Endothelial cell of umbilical vein (primary cell): ENCODE measurements around the gene GPSM1. TPM values are rescaled to one million over a fixed set of nuclear protein-coding genes. Genes with fewer than 3 reads are reported as not detected.

Experiments
- BruUV-seq: library from RNA; stranded (reverse); fragments of 400-500 nt; replicated peaks from 2 replicates; lab custom pipeline; 2021; lab: Mats Ljungman, UMichigan
- CTCF ChIA-PET: fragments of 300-600, 350-600 bp; sonication (Branson Sonifier 250); formaldehyde crosslinking; loops from one replicate; lab custom pipeline; 2021; ENCODE audit warnings: antibody characterized with exemption, inconsistent platforms; lab: Charles Lee
- POLR2A ChIA-PET: fragments of 300-600, 350-600 bp; sonication (Branson Sonifier 250); formaldehyde crosslinking; loops from one replicate; lab custom pipeline; 2021; ENCODE audit warnings: antibody characterized with exemption, inconsistent platforms; lab: Charles Lee
- DNase-seq: peaks from one replicate; pipeline ENCODE4 v3.0.0-alpha.2; 2011; ENCODE audit warnings: low read depth, low spot score
- FAIRE-seq: peaks from 2 replicates; lab custom pipeline; 2011; peaks lifted over from hg19 to GRCh38; lab: Jason Lieb, UNC
- H2AFZ ChIP-seq: 2 replicates; pipeline ENCODE4 v1.6.0; 2012; ENCODE audit warnings: low read depth, low read length, control low read depth, inconsistent platforms
- H3K27ac ChIP-seq: 2 replicates; pipeline ENCODE4 v1.5.1; 2011; ENCODE audit warnings: low read depth, mild to moderate bottlenecking, control low read depth, low read length, moderate library complexity; ENCODE audit not compliant: insufficient read depth
- H3K27me3 ChIP-seq, 2 experiments: 2 replicates each; pipeline versions ENCODE4 v1.6.0 to v1.6.1; 2011; ENCODE audit warnings: low read length in 2 of 2, mixed read lengths in 1 of 2; ENCODE audit not compliant: control insufficient read depth in 2 of 2, insufficient read depth in 2 of 2
- H3K36me3 ChIP-seq, 2 experiments: 2 replicates in 1 of 2; 3 replicates in 1 of 2; pipeline ENCODE4 v1.5.1; 2011; ENCODE audit warnings: low read length in 2 of 2, mild to moderate bottlenecking in 1 of 2, moderate library complexity in 1 of 2; ENCODE audit not compliant: control insufficient read depth in 2 of 2, insufficient read depth in 2 of 2; ENCODE audit errors: extremely low read depth in 1 of 2
- H3K4me1 ChIP-seq: 3 replicates; pipeline ENCODE4 v1.5.1; 2011; ENCODE audit warnings: mild to moderate bottlenecking, low read length; ENCODE audit not compliant: control insufficient read depth, insufficient read depth; ENCODE audit errors: extremely low read depth
- H3K4me2 ChIP-seq: 2 replicates; pipeline ENCODE4 v1.6.1; 2011; ENCODE audit warnings: low read length, control low read depth, mixed read lengths; ENCODE audit not compliant: insufficient read depth
- H3K4me3 ChIP-seq, 3 experiments: fragments of 200-600 bp in 1 of 3; sonication (generic), shearing (Covaris generic) in 1 of 3; replicated peaks in 1 of 3; 2 replicates each; pipeline ENCODE4 v1.5.1; 2011 to 2016; ENCODE audit warnings: control low read depth in 3 of 3, low read length in 3 of 3, mild to moderate bottlenecking in 2 of 3, inconsistent platforms in 1 of 3, low read depth in 1 of 3, moderate library complexity in 1 of 3; ENCODE audit not compliant: insufficient read depth in 1 of 3
- H3K79me2 ChIP-seq: 2 replicates; pipeline ENCODE4 v1.6.0; 2012; ENCODE audit warnings: low read length, inconsistent platforms; ENCODE audit not compliant: control insufficient read depth, insufficient read depth
- H3K9ac ChIP-seq: replicated peaks from 2 replicates; pipeline ENCODE3; 2011; ENCODE audit warnings: low read length, control low read depth; ENCODE audit not compliant: insufficient read depth; ENCODE audit errors: extremely low read depth
- H3K9me1 ChIP-seq: replicated peaks from 3 replicates; pipeline ENCODE4 v1.6.0; 2011; ENCODE audit warnings: mild to moderate bottlenecking, low read length; ENCODE audit not compliant: control insufficient read depth, insufficient read depth; ENCODE audit errors: extremely low read depth
- H3K9me3 ChIP-seq: replicated peaks from 2 replicates; pipeline ENCODE4 v1.5.1; 2012; ENCODE audit warnings: low read length, inconsistent platforms; ENCODE audit not compliant: control insufficient read depth, insufficient read depth
- H4K20me1 ChIP-seq: replicated peaks from 2 replicates; pipeline ENCODE3; 2011; ENCODE audit warnings: mild to moderate bottlenecking, low read length; ENCODE audit not compliant: control insufficient read depth, insufficient read depth; ENCODE audit errors: extremely low read depth
- EZH2 ChIP-seq: IDR thresholded peaks from 2 replicates; pipeline ENCODE4 v1.6.1; 2012; ENCODE audit warnings: borderline replicate concordance, low read depth, mild to moderate bottlenecking, moderate library complexity, low read length, inconsistent platforms; ENCODE audit not compliant: severe bottlenecking
- FOS ChIP-seq: IDR thresholded peaks from 2 replicates; pipeline ENCODE4 v1.6.1; 2011; ENCODE audit warnings: mild to moderate bottlenecking, low read length, moderate library complexity, borderline replicate concordance; ENCODE audit not compliant: insufficient read depth
- GATA2 ChIP-seq: IDR thresholded peaks from 2 replicates; pipeline ENCODE4 v1.7.0; 2011; ENCODE audit warnings: low read depth, mild to moderate bottlenecking, moderate library complexity, mixed read lengths, low read length; ENCODE audit not compliant: insufficient read length, insufficient read depth
- JUN ChIP-seq: IDR thresholded peaks from 2 replicates; pipeline ENCODE4 v1.6.1; 2011; ENCODE audit warnings: borderline replicate concordance, low read depth; ENCODE audit not compliant: insufficient read length, insufficient read depth
- MYC ChIP-seq: IDR thresholded peaks from one replicate; pipeline ENCODE4 v1.6.1; 2011; ENCODE audit warnings: mild to moderate bottlenecking, low read depth, low read length
- POLR2A ChIP-seq: IDR thresholded peaks from 2 replicates; pipeline ENCODE4 v1.6.1; 2012; ENCODE audit warnings: low read depth, mild to moderate bottlenecking, control low read depth, low read length
- POLR2AphosphoS5 ChIP-seq: IDR thresholded peaks from 2 replicates; pipeline ENCODE4 v1.6.1; 2012; ENCODE audit warnings: low read depth, mild to moderate bottlenecking, control low read depth, low read length, moderate library complexity; ENCODE audit not compliant: insufficient read depth
- dilution Hi-C: fragments of 300-500 bp; cut with MboI; formaldehyde crosslinking; loops from one replicate; pipeline ENCODE4 v1.15.0; 2019; ENCODE audit warnings: low sequenced_read_pairs; ENCODE audit not compliant: extremely low pct_ligation_motif_present
- intact Hi-C: fragments of 100-400 bp; cut with micrococcal nuclease; formaldehyde crosslinking; loops from one replicate; pipeline ENCODE4 v1.10.0; 2022
- polyA plus RNA-seq, 4 experiments: library from polyadenylated mRNA; depleted of rRNA in 3 of 4; stranded (reverse) in 3 of 4; unstranded in 1 of 4; fragments of >200 nt; gene quantifications; 2 replicates each; pipeline versions ENCODE4 v1.2.1 to v1.2.3, GENCODE V29; 2011 to 2012; ENCODE audit warnings: missing spikeins in 1 of 4
- total RNA-seq: library from RNA; stranded (reverse); gene quantifications from 2 replicates; pipeline ENCODE4 v1.2.3, GENCODE V29; 2021
- TF ChIP-seq, protein P1 (sequence below): IDR thresholded peaks from 2 replicates; pipeline ENCODE4 v1.6.1; 2011; ENCODE audit not compliant: insufficient read depth, insufficient read length
- TF ChIP-seq, protein P2 (sequence below), 2 donors: IDR thresholded peaks; 1 replicate in 1 of 2; 2 replicates in 1 of 2; pipeline ENCODE4 v1.5.1; 2011; ENCODE audit warnings: low read length in 2 of 2, mild to moderate bottlenecking in 2 of 2, moderate library complexity in 2 of 2, control low read depth in 1 of 2, inconsistent platforms in 1 of 2, low read depth in 1 of 2; ENCODE audit not compliant: insufficient read depth in 1 of 2; ENCODE audit errors: extremely low read depth in 1 of 2

Gene GPSM1
- total and polyA plus RNA-seq, 2 donors (not counting 3 experiments of a cell fraction or from before 2014, with no cell fraction given) = 34.6 to 47.1 TPM

DNA sequence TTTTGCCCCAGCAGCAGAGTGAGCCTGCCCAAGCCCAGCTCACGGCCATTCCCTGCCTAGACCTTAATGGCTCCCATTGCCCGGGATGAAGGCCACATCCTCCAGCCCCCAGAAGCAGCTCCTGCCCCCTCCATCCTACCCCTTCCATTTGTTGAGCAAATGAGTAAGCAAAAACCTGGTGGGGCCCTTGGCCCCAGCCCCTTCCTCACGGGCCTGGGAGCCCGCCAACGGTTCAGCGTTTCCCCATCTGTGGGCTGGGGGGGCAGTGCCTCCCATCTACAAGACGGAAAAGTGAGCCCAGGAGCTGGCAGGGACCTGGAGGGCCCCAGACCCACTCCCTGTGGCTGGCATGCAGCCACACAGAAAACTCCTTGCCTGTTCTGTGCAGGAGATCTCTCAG is 27.8 kb upstream of the GPSM1 start:
- POLR2A ChIA-PET = no interaction called here
- no peaks in the 10 kb centered on the region for H3K27me3 ChIP-seq
- FAIRE-seq (no peak), DNase-seq (no peak)
- no peaks in the 10 kb centered on the region for H3K9me3 ChIP-seq
- H3K36me3 ChIP-seq = no peaks in the 10 kb centered on the region
- H3K4me3 ChIP-seq = no peak overlapping the region
- H3K9me1 ChIP-seq = no peaks in the 10 kb centered on the region
- H3K4me1 ChIP-seq = no peaks in the 10 kb centered on the region
- TF ChIP-seq EZH2 = no peak
- no peak for TF ChIP-seq GATA2
- no peak for TF ChIP-seq POLR2A
- TF ChIP-seq JUN = no peak
- TF ChIP-seq MYC = no peak
- TF ChIP-seq FOS = no peak
- TF ChIP-seq, protein P1, sequence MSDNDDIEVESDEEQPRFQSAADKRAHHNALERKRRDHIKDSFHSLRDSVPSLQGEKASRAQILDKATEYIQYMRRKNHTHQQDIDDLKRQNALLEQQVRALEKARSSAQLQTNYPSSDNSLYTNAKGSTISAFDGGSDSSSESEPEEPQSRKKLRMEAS = no peak
- no peak for TF ChIP-seq POLR2AphosphoS5
- TF ChIP-seq, protein P2, sequence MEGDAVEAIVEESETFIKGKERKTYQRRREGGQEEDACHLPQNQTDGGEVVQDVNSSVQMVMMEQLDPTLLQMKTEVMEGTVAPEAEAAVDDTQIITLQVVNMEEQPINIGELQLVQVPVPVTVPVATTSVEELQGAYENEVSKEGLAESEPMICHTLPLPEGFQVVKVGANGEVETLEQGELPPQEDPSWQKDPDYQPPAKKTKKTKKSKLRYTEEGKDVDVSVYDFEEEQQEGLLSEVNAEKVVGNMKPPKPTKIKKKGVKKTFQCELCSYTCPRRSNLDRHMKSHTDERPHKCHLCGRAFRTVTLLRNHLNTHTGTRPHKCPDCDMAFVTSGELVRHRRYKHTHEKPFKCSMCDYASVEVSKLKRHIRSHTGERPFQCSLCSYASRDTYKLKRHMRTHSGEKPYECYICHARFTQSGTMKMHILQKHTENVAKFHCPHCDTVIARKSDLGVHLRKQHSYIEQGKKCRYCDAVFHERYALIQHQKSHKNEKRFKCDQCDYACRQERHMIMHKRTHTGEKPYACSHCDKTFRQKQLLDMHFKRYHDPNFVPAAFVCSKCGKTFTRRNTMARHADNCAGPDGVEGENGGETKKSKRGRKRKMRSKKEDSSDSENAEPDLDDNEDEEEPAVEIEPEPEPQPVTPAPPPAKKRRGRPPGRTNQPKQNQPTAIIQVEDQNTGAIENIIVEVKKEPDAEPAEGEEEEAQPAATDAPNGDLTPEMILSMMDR (IDR thresholded peaks at IDR 0.05; ENCODE audit: extremely low read depth in 1 of 2, insufficient read depth in 1 of 2, low read depth in 1 of 2, low read length in 2 of 2) = no peak
- H3K4me2 ChIP-seq = no peak overlapping the region
- CTCF ChIA-PET = interaction anchor here (1.2 kb wide), 1 partner anchor 13 kb away, joined by 3 read pairs; no protein-coding TSS in a partner anchor
- no peaks in the 10 kb centered on the region for H3K79me2 ChIP-seq
- dilution Hi-C loops = no loop called here
- intact Hi-C loops = no loop called here
- no peak overlapping the region for H3K9ac ChIP-seq
- no TSS peak for BruUV-seq
- H2AFZ ChIP-seq = no peak overlapping the region
- H3K27ac ChIP-seq = no peak overlapping the region
- H4K20me1 ChIP-seq = no peaks in the 10 kb centered on the region
